ENCODE results near the gene RADIL. TPM values are rescaled to one million over a fixed set of nuclear protein-coding genes. Genes with fewer than 3 reads are reported as not detected.

The RADIL gene
- total and polyA plus RNA-seq, 9 of the 15 experiments (the other 6 are each of a cell fraction or from before 2014, with no cell fraction given) = 0.06 to 8.1 (median 1.9) TPM; not detected in 1

DNA sequence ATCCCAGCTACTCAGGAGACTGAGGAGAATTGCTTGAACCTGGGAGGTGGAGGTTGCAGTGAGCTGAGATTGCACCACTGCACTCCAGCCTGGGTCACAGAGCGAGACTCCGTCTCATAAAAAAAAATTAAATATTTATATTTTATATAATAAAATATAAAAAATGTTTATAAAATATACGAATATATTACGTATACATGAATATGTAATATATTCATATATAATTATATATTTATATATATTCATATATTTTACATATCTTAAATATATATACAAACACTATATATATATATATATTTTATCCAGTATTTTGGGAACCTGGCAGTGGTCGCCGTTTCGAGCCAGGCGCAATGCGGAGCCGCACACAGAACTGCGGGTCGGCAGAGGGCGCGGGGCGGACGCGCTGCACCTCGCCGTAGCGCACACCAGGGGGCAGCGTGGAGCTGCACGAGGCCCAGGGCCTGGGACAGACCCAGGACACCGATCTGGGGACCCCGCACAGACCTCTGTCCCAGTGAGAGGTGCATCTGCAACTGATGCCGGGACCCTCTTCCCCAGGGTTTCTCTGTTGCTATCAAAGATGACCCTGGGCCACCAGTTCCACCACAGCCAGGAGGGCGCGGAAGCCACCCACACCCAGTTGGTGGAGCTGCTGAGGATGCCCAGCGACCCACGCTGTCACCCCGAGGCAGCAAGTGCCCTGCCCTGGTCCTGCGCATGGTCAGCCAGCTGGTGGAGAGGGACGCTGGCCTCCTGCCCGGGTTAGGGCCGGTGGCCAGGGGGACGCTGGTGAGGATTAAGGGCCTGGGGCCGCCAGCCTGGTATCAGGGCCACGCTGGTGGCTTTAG lies 85.4 kb downstream of the RADIL start (continued):
- peak; percentile 22; the same call in 1 of the 2 replicates for TF ChIP-seq KLF16 (IDR thresholded peaks at IDR 0.05)
- no peak for TF ChIP-seq PTTG1 (tag; IDR thresholded peaks at IDR 0.05; ENCODE audit: low read depth)
- TF ChIP-seq ZNF121 (CRISPR knock-in tag; conservative IDR thresholded peaks at IDR 0.05) = no peak
- peak; percentile 25; the same call in 1 of the 2 replicates for TF ChIP-seq CXXC5 (CRISPR knock-in tag; IDR thresholded peaks at IDR 0.05)
- TF ChIP-seq DIDO1 (tag; IDR thresholded peaks at IDR 0.05; ENCODE audit: low read depth) = no peak
- TF ChIP-seq STAG1 (CRISPR knock-in tag; IDR thresholded peaks at IDR 0.05; ENCODE audit: borderline replicate concordance) = peak; percentile 87; the same call in 1 of the 2 replicates
- TF ChIP-seq, protein P1, sequence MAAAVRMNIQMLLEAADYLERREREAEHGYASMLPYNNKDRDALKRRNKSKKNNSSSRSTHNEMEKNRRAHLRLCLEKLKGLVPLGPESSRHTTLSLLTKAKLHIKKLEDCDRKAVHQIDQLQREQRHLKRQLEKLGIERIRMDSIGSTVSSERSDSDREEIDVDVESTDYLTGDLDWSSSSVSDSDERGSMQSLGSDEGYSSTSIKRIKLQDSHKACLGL (CRISPR knock-in tag; IDR thresholded peaks at IDR 0.05; ENCODE audit: borderline replicate concordance, poor library complexity, severe bottlenecking) = no peak
- TF ChIP-seq MNT (conservative IDR thresholded peaks at IDR 0.05) = no peak
- no peak for TF ChIP-seq HOXB6 (CRISPR knock-in tag; IDR thresholded peaks at IDR 0.05; ENCODE audit: borderline replicate concordance)
- TF ChIP-seq POLR2G (IDR thresholded peaks at IDR 0.05; ENCODE audit: low read depth, low read length) = peak; percentile 63
- no peak for TF ChIP-seq POLR3G (IDR thresholded peaks at IDR 0.05; ENCODE audit: extremely low read depth, insufficient read length, insufficient replicate concordance)
- TF ChIP-seq CCNT2 (IDR thresholded peaks at IDR 0.05; ENCODE audit: borderline replicate concordance, extremely low read depth, insufficient read length, low read depth, low read length) = no peak
- peak; percentile 70; the same call in 1 of the 2 replicates for TF ChIP-seq RB1 (IDR thresholded peaks at IDR 0.05; ENCODE audit: low read depth)
- no peak for TF ChIP-seq ZNF124 (CRISPR knock-in tag; IDR thresholded peaks at IDR 0.05)
- no peak for TF ChIP-seq HOMEZ (CRISPR knock-in tag; IDR thresholded peaks at IDR 0.05)
- TF ChIP-seq POLR3A (IDR thresholded peaks at IDR 0.05; ENCODE audit: borderline replicate concordance, extremely low read depth, insufficient read depth, insufficient read length) = no peak
- no peak for TF ChIP-seq NR1H2 (CRISPR knock-in tag; IDR thresholded peaks at IDR 0.05)
